LNCaP clone FGC (cell line): ENCODE measurements around the gene BMS1.
"Not testable (repeated sequence)": the region's sequence is repeated elsewhere in the genome, so short reads cannot be mapped to it uniquely, and the experiment has no call there.

Experiments used
- DNase-seq: peaks from one replicate; pipeline ENCODE4 v3.0.0-alpha.2; 2011; ENCODE audit warnings: low read depth
- H3K4me3 ChIP-seq: 2 replicates; pipeline ENCODE4 v1.5.1; 2011; ENCODE audit warnings: mild to moderate bottlenecking, low read depth, low read length, control low read depth
- TF ChIP-seq, protein P1 (sequence below): IDR thresholded peaks from 2 replicates; pipeline ENCODE4 v1.5.1; 2012; ENCODE audit warnings: mild to moderate bottlenecking; ENCODE audit not compliant: control insufficient read depth, insufficient read depth; ENCODE audit errors: extremely low read depth

BMS1 gene, protein sequence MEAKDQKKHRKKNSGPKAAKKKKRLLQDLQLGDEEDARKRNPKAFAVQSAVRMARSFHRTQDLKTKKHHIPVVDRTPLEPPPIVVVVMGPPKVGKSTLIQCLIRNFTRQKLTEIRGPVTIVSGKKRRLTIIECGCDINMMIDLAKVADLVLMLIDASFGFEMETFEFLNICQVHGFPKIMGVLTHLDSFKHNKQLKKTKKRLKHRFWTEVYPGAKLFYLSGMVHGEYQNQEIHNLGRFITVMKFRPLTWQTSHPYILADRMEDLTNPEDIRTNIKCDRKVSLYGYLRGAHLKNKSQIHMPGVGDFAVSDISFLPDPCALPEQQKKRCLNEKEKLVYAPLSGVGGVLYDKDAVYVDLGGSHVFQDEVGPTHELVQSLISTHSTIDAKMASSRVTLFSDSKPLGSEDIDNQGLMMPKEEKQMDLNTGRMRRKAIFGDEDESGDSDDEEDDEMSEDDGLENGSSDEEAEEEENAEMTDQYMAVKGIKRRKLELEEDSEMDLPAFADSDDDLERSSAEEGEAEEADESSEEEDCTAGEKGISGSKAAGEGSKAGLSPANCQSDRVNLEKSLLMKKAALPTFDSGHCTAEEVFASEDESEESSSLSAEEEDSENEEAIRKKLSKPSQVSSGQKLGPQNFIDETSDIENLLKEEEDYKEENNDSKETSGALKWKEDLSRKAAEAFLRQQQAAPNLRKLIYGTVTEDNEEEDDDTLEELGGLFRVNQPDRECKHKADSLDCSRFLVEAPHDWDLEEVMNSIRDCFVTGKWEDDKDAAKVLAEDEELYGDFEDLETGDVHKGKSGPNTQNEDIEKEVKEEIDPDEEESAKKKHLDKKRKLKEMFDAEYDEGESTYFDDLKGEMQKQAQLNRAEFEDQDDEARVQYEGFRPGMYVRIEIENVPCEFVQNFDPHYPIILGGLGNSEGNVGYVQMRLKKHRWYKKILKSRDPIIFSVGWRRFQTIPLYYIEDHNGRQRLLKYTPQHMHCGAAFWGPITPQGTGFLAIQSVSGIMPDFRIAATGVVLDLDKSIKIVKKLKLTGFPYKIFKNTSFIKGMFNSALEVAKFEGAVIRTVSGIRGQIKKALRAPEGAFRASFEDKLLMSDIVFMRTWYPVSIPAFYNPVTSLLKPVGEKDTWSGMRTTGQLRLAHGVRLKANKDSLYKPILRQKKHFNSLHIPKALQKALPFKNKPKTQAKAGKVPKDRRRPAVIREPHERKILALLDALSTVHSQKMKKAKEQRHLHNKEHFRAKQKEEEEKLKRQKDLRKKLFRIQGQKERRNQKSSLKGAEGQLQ

DNA sequence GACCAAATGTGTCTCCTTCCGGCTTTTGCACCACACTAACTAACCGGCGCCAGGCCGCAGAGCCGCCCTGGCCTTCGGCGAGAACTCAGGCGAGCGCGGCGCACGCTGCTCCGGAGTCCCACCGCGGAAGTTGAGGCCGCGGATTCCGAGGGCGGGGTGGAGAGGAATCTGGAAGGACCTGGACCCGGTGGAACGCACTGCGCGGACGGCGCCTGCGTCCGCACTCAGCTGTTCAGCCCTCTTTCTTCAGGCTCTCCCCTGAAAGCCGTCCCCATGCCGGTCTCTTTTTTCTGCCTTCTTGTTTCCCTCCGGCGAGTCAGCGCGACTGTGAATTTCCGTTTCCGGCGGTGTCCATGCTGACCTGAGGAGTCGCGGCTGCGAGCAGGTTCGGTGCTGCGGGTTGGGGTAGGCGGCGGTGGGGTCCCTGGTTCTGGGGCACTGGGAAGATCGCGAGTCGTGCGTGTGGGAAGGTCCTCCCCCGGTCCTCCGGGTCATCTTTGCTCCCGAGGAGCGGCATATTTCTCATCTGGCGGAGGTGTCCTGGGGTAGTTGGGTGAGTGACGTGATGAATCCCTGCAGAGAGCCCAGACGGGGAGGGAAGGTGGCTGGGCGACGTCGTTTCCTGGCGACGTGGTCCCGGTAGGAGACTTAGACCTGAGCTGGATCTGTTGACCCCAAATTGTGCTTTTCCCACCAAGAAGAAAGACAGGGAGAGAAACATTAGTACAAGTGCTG lies at the start of gene BMS1:
BMS1 (plus strand) TSS at position 350 of the 735 bp plus-strand sequence. CDS start 1,600 bp downstream, outside the sequence.
- peak; percentile 93 for DNase-seq
- H3K4me3 ChIP-seq: peak within 1 kb of the TSS; percentile 75
- TF ChIP-seq, protein P1, sequence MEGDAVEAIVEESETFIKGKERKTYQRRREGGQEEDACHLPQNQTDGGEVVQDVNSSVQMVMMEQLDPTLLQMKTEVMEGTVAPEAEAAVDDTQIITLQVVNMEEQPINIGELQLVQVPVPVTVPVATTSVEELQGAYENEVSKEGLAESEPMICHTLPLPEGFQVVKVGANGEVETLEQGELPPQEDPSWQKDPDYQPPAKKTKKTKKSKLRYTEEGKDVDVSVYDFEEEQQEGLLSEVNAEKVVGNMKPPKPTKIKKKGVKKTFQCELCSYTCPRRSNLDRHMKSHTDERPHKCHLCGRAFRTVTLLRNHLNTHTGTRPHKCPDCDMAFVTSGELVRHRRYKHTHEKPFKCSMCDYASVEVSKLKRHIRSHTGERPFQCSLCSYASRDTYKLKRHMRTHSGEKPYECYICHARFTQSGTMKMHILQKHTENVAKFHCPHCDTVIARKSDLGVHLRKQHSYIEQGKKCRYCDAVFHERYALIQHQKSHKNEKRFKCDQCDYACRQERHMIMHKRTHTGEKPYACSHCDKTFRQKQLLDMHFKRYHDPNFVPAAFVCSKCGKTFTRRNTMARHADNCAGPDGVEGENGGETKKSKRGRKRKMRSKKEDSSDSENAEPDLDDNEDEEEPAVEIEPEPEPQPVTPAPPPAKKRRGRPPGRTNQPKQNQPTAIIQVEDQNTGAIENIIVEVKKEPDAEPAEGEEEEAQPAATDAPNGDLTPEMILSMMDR: no peak

DNA sequence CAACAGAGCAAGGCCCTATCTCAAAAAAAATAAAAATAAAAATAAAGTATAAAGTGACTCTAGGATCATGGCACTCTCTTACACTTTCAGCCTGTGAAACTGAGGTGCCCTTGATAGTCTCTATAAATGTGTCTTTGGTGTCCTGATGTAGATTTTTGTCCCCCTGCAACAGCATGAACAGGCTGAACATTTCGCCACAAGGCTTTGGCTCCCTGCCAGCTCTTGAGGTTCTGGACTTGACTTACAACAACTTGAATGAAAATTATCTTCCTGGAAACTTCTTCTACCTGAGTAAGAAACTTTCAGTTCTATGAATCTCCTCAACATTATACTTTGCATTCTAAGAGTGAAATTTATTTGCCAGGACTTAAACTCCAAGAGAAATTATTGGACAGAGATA lies 48.1 kb upstream of the BMS1 start:
- no peak overlapping the region for H3K4me3 ChIP-seq
- TF ChIP-seq, protein P1: no peak
- DNase-seq: no peak

DNA sequence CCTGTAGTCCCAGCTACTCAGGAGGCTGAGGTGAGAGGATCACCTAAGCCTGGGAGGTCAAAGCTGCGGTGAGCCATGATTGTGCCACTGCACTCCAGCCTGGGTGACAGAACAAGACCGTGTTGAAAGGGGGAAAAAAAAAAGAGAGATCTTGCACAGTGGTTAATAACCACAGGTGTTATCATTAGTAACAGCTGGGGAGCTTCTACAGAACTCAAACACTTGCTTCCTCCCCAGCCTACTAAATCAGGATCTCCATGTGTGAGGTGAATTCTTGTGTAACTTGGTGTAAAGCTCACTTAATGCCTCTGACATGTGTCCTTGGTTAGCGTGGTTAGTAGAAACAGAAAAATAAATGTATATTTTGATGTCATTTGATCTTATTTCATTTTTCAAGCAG lies 43.9 kb upstream of the BMS1 start:
- DNase-seq: no peak
- no peak overlapping the region for H3K4me3 ChIP-seq
- TF ChIP-seq, protein P1: no peak

DNA sequence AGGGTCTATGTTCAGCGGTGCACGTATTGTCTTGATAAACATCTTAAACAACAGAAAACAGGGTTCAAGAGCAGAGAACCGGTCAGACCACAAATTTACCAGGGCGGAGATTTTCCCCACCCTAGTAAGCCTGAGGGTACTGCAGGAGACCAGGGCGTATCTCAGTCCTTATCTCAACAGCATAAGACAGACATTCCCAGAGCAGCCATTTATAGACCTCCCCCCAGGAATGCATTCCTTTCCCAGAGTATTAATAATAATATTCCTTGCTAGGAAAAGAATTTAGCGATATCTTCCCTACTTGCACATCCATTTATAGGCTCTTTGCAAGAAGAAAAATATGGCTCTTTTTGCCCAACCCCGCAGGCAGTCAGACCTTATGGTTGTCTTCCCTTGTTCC lies 41.1 kb upstream of the BMS1 start:
- not testable (repeated sequence) for DNase-seq, H3K4me3 ChIP-seq

DNA sequence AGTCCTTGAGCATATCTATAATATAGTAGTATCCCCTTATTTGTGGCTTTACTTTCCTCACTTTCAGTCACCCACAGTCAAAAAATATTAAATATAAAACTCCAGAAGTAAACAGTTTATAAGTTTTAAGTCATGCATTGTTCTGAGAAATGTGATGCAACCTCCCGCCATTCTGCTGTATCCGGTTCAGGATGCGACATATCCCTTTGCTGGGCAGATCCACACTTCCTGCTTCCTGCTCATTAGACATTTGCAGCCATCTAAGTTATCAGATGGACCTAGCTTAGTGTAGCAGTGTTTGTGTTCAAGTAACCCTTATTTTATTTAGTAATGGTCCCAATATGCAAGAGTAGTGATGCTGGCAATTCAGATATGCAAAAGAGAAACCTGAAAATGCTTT lies 38.9 kb upstream of the BMS1 start:
- H3K4me3 ChIP-seq: no peak overlapping the region
- no peak for DNase-seq
- TF ChIP-seq, protein P1: no peak

DNA sequence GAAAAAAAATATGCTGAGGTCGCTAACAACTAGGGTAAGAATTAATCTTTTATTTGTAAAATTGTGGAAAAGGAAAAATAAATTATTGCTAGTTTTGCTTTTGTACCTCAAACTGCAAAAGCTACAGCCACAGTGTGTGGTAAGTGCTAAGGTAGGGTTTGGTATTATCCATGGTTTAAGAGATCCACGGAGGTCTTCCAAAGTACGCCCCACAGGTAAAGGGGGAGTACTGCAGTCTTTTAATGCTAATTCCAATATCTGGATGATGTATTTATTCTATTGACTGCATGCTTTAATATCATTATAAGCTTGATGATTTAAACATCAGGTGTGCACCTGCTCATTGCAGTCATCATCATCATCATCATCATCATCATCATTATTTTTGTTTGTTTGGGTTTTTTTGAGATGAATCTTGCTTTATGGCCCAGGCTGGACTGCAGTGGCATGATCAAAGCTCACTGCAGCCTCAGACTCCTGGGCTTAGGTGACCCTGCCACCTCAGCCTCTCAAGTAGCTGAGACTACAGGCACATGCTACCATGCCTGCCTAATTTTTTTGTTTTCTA lies 38.4 kb upstream of the BMS1 start:
- TF ChIP-seq, protein P1: no peak
- DNase-seq: no peak
- H3K4me3 ChIP-seq: no peak overlapping the region
